Fibroblast of lung (primary cell): Measurements from ENCODE around the gene ASNS.

Experiments
- CTCF ChIP-seq, 2 donors: IDR thresholded peaks in 1 of 2; conservative IDR thresholded peaks in 1 of 2; 1 replicate in 1 of 2; 2 replicates in 1 of 2; pipeline ENCODE4 v1.5.1; 2011 to 2012; ENCODE audit warnings: low read length in 2 of 2, control low read depth in 1 of 2, inconsistent platforms in 1 of 2, low read depth in 1 of 2, mild to moderate bottlenecking in 1 of 2
- EZH2 ChIP-seq: IDR thresholded peaks from 2 replicates; pipeline ENCODE4 v1.5.1; 2012; ENCODE audit warnings: low read length, control low read depth, mild to moderate bottlenecking; ENCODE audit errors: missing control alignments

- TF ChIP-seq CTCF (conservative IDR thresholded peaks at IDR 0.05 in 1 of 2, IDR thresholded peaks at IDR 0.05 in 1 of 2; ENCODE audit: low read depth in 1 of 2, low read length in 2 of 2) (no peak), EZH2 (no peak)
Measured at GRCh38 chr7:97865104-97865503, 7.1 kb downstream of the ASNS start.
